GM21529 (cell line): ENCODE measurements around the gene SMIM38.
"Not testable (repeated sequence)": the region's sequence is repeated elsewhere in the genome, so short reads cannot be mapped to it uniquely, and the experiment has no call there.

Experiments used
- ATAC-seq: cut with Tn5 transposase; IDR thresholded peaks from one replicate; pipeline ENCODE4 v1.9.1; 2021; ENCODE audit not compliant: unreplicated experiment

Gene SMIM38

GRCh38 chr11:69121621-69122325 lies 34.0 kb upstream of the SMIM38 start:
- ATAC-seq: no peak

- no peak for ATAC-seq
Measured at GRCh38 chr11:69122326-69122629, 33.5 kb upstream of the SMIM38 start.

- no peak for ATAC-seq
Measured at GRCh38 chr11:69122630-69123431, 32.9 kb upstream of the SMIM38 start.

- no peak for ATAC-seq
Measured at GRCh38 chr11:69123593-69124545, 31.9 kb upstream of the SMIM38 start.

- ATAC-seq: no peak
Measured at GRCh38 chr11:69125861-69126260, 29.9 kb upstream of the SMIM38 start.

- no peak for ATAC-seq
Measured at GRCh38 chr11:69126286-69126685, 29.4 kb upstream of the SMIM38 start.

GRCh38 chr11:69127081-69127850 lies 28.5 kb upstream of the SMIM38 start:
- no peak for ATAC-seq

GRCh38 chr11:69127884-69128283 lies 27.9 kb upstream of the SMIM38 start:
- no peak for ATAC-seq

- no peak for ATAC-seq
Measured at GRCh38 chr11:69129053-69129452, 26.7 kb upstream of the SMIM38 start.

GRCh38 chr11:69129647-69130046 lies 26.1 kb upstream of the SMIM38 start:
- no peak for ATAC-seq

GRCh38 chr11:69130654-69131053 lies 25.1 kb upstream of the SMIM38 start:
- ATAC-seq: no peak

- no peak for ATAC-seq
Measured at GRCh38 chr11:69131121-69131566, 24.6 kb upstream of the SMIM38 start.

GRCh38 chr11:69131644-69132300 lies 24.0 kb upstream of the SMIM38 start:
- ATAC-seq: no peak

- ATAC-seq: no peak
Measured at GRCh38 chr11:69132301-69132670, 23.4 kb upstream of the SMIM38 start.

- ATAC-seq: no peak
Measured at GRCh38 chr11:69133251-69133650, 22.5 kb upstream of the SMIM38 start.

- ATAC-seq: not testable (repeated sequence)
Measured at GRCh38 chr11:69134182-69134581, 21.6 kb upstream of the SMIM38 start.

GRCh38 chr11:69134957-69135356 lies 20.8 kb upstream of the SMIM38 start:
- no peak for ATAC-seq

GRCh38 chr11:69135420-69136363 lies 20.0 kb upstream of the SMIM38 start:
- no peak for ATAC-seq

GRCh38 chr11:69136471-69136870 lies 19.3 kb upstream of the SMIM38 start:
- no peak for ATAC-seq
